ENCODE results near the gene DMRT1.

- TF ChIP-seq GATA2 (IDR thresholded peaks at IDR 0.05; ENCODE audit: low read depth, low read length) (no peak), GATA3 (IDR thresholded peaks at IDR 0.05; ENCODE audit: low read depth, low read length) (no peak)
Measured at GRCh38 chr9:982394-983230, 141.1 kb downstream of the DMRT1 start.

Measured in SH-SY5Y (cell line).